Anterior cingulate cortex (tissue), 58 donors: ENCODE results near the gene PCDHB2.
"Not testable (repeated sequence)": the region's sequence is repeated elsewhere in the genome, so short reads cannot be mapped to it uniquely, and the experiment has no call there.

Experiments
- DNase-seq, 58 donors: peaks; one replicate each; lab custom pipeline; 2025; lab: John Stamatoyannopoulos, UW

The PCDHB2 gene

DNA sequence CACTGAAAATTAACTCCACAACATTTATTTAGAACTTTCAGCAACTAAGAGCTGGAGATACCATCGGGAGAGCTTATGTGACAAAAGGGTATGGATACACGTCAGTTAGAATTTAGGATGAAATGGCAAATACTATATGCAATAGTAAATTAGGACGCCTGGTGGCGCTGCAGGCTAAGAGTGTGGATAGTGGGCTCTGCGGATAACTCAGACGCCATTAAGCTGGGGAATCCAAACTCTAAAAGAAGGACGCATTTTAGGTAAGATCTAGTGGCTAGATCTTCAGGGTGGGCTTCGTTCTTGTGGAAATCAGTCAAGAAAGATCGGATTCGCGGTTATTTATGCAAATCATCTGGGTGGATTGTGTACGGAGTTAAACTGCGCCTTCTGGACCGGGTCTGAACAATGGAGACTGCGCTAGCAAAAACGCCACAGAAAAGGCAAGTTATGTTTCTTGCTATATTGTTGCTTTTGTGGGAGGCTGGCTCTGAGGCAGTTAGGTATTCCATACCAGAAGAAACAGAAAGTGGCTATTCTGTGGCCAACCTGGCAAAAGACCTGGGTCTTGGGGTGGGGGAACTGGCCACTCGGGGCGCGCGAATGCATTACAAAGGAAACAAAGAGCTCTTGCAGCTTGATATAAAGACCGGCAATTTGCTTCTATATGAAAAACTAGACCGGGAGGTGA lies 40.8 kb downstream of the PCDHB2 start, which contains the start of gene PCDHB5:
Gene PCDHB5 (plus strand): TSS at position 177 of the 688 bp plus-strand sequence. CDS start 229 bp downstream, at position 406.
- DNase-seq: peak in 3 of 58 donors; percentile 1 to 10 (median 7)

- no peak for DNase-seq
Observed at GRCh38 chr5:141135718-141136266, 41.4 kb downstream of the PCDHB2 start.

DNA sequence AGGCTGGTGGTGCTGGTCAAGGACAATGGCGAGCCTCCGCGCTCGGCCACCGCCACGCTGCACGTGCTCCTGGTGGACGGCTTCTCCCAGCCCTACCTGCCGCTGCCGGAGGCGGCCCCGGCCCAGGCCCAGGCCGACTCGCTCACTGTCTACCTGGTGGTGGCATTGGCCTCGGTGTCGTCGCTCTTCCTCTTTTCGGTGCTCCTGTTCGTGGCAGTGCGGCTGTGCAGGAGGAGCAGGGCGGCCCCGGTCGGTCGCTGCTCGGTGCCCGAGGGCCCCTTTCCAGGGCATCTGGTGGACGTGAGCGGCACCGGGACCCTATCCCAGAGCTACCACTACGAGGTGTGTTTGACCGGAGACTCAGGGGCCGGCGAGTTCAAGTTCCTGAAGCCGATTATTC lies 42.9 kb downstream of the PCDHB2 start:
- not testable (repeated sequence) for DNase-seq
